H9 (cell line): Measurements from ENCODE around the gene BCL7B. TPM values are rescaled to one million over a fixed set of nuclear protein-coding genes. Genes with fewer than 3 reads are reported as not detected.

Source experiments
- DNase-seq: peaks from one replicate; pipeline ENCODE4 v3.0.0-alpha.2; 2017
- H2AFZ ChIP-seq: one replicate; pipeline ENCODE4 v1.6.1; 2013; ENCODE audit warnings: mild to moderate bottlenecking, low read length, control low read depth, moderate library complexity
- H2AK5ac ChIP-seq: 2 replicates; pipeline ENCODE4 v1.6.1; 2013; ENCODE audit warnings: low read length, control low read depth, mixed read lengths; ENCODE audit not compliant: insufficient read length
- H2BK120ac ChIP-seq: one replicate; pipeline ENCODE4 v1.6.1; 2013; ENCODE audit warnings: low read depth, mild to moderate bottlenecking, low read length, control low read depth, inconsistent platforms; ENCODE audit not compliant: poor library complexity, severe bottlenecking
- H2BK12ac ChIP-seq: 2 replicates; pipeline ENCODE4 v1.6.1; 2013; ENCODE audit warnings: low read length, control low read depth, mixed read lengths, low read depth; ENCODE audit not compliant: insufficient read length
- H2BK15ac ChIP-seq: 2 replicates; pipeline ENCODE4 v1.6.1; 2013; ENCODE audit warnings: low read depth, low read length, control low read depth
- H2BK20ac ChIP-seq: one replicate; pipeline ENCODE4 v1.6.1; 2013; ENCODE audit warnings: low read depth, mild to moderate bottlenecking, low read length, control low read depth, inconsistent platforms; ENCODE audit not compliant: poor library complexity, severe bottlenecking
- H2BK5ac ChIP-seq: 2 replicates; pipeline ENCODE4 v1.6.1; 2013; ENCODE audit warnings: low read length, control low read depth, mixed read lengths; ENCODE audit not compliant: insufficient read length
- H3K14ac ChIP-seq: 2 replicates; pipeline ENCODE4 v1.6.1; 2013; ENCODE audit warnings: low read length, control low read depth; ENCODE audit not compliant: insufficient read depth
- H3K18ac ChIP-seq: 2 replicates; pipeline ENCODE4 v1.6.1; 2013; ENCODE audit warnings: low read depth, mild to moderate bottlenecking, mixed read lengths, low read length, control low read depth; ENCODE audit not compliant: insufficient read length
- H3K23ac ChIP-seq: 2 replicates; pipeline ENCODE4 v1.6.1; 2013; ENCODE audit warnings: low read length, control low read depth, mixed read lengths, low read depth; ENCODE audit not compliant: insufficient read length
- H3K23me2 ChIP-seq: 2 replicates; pipeline ENCODE4 v1.6.1; 2013; ENCODE audit warnings: low read depth, mild to moderate bottlenecking, mixed read lengths, low read length, control low read depth; ENCODE audit not compliant: insufficient read length, poor library complexity, severe bottlenecking
- H3K27ac ChIP-seq: 2 replicates; pipeline ENCODE4 v1.5.1; 2013; ENCODE audit warnings: low read length, control low read depth, mixed read lengths, low read depth; ENCODE audit not compliant: insufficient read length
- H3K27me3 ChIP-seq: 2 replicates; pipeline ENCODE4 v1.6.1; 2013; ENCODE audit warnings: low read length, control low read depth, inconsistent platforms; ENCODE audit not compliant: insufficient read depth
- H3K4ac ChIP-seq: 2 replicates; pipeline ENCODE4 v1.6.1; 2013; ENCODE audit warnings: low read depth, mild to moderate bottlenecking, control low read depth, inconsistent platforms, low read length, moderate library complexity
- H3K4me1 ChIP-seq: 2 replicates; pipeline ENCODE4 v1.6.1; 2013; ENCODE audit warnings: low read length, control low read depth, inconsistent platforms; ENCODE audit not compliant: insufficient read depth
- H3K4me2 ChIP-seq: 2 replicates; pipeline ENCODE4 v1.6.1; 2013; ENCODE audit warnings: low read length, control low read depth, mixed read lengths; ENCODE audit not compliant: insufficient read length, insufficient read depth
- H3K56ac ChIP-seq: 2 replicates; pipeline ENCODE4 v1.6.1; 2013; ENCODE audit warnings: low read depth, mild to moderate bottlenecking, mixed read lengths, low read length, control low read depth; ENCODE audit not compliant: insufficient read length
- H3K79me1 ChIP-seq: 2 replicates; pipeline ENCODE4 v1.6.1; 2013; ENCODE audit warnings: low read depth, mild to moderate bottlenecking, moderate library complexity, low read length, control low read depth, inconsistent platforms; ENCODE audit not compliant: insufficient read depth, poor library complexity, severe bottlenecking
- H3K79me2 ChIP-seq: 2 replicates; pipeline ENCODE4 v1.6.1; 2013; ENCODE audit warnings: low read length, control low read depth, inconsistent platforms; ENCODE audit not compliant: insufficient read depth
- H3K9ac ChIP-seq: 2 replicates; pipeline ENCODE4 v1.6.1; 2013; ENCODE audit warnings: low read length, control low read depth, mixed read lengths; ENCODE audit not compliant: insufficient read length; ENCODE audit errors: extremely low read depth
- H3K9me3 ChIP-seq: one replicate; pipeline ENCODE4 v1.6.1; 2013; ENCODE audit warnings: low read depth, low read length, inconsistent platforms; ENCODE audit not compliant: control insufficient read depth
- H3T11ph ChIP-seq: one replicate; pipeline ENCODE4 v1.6.1; 2013; ENCODE audit warnings: mild to moderate bottlenecking, low read length, control low read depth, inconsistent platforms
- H4K20me1 ChIP-seq: one replicate; pipeline ENCODE4 v1.6.1; 2013; ENCODE audit not compliant: control insufficient read depth, insufficient read length, insufficient read depth
- H4K5ac ChIP-seq: 2 replicates; pipeline ENCODE4 v1.6.1; 2013; ENCODE audit warnings: low read depth, mild to moderate bottlenecking, mixed read lengths, low read length, control low read depth; ENCODE audit not compliant: insufficient read length
- H4K8ac ChIP-seq: replicated peaks from 2 replicates; pipeline ENCODE4 v1.6.1; 2013; ENCODE audit warnings: low read length, control low read depth, mixed read lengths, low read depth; ENCODE audit not compliant: insufficient read length
- H4K91ac ChIP-seq: 2 replicates; pipeline ENCODE4 v1.6.1; 2013; ENCODE audit warnings: low read depth, mild to moderate bottlenecking, moderate library complexity, mixed read lengths, low read length, control low read depth; ENCODE audit not compliant: insufficient read length
- H3K27ac Mint-ChIP-seq, 3 experiments: 2 replicates in 2 of 3; 3 replicates in 1 of 3; pipeline ENCODE4 v1.8.0; 2020 to 2021; ENCODE audit warnings: mixed read lengths in 3 of 3, mild to moderate bottlenecking in 1 of 3, moderate library complexity in 1 of 3
- H3K27me3 Mint-ChIP-seq: 2 replicates; pipeline ENCODE4 v1.8.0; 2021; ENCODE audit warnings: low read depth, mild to moderate bottlenecking, moderate library complexity, mixed read lengths
- H3K36me3 Mint-ChIP-seq, 3 experiments: 2 replicates in 2 of 3; 3 replicates in 1 of 3; pipeline ENCODE4 v1.8.0; 2020 to 2021; ENCODE audit warnings: low read depth in 3 of 3, mixed read lengths in 3 of 3; ENCODE audit not compliant: insufficient read depth in 1 of 3
- H3K4me1 Mint-ChIP-seq, 2 experiments: 2 replicates each; pipeline ENCODE4 v1.8.0; 2020; ENCODE audit warnings: mixed read lengths in 2 of 2
- H3K4me3 Mint-ChIP-seq, 2 experiments: 2 replicates in 1 of 2; 3 replicates in 1 of 2; pipeline ENCODE4 v1.8.0; 2020 to 2021; ENCODE audit warnings: mild to moderate bottlenecking in 2 of 2, mixed read lengths in 2 of 2, moderate library complexity in 1 of 2
- H3K9me3 Mint-ChIP-seq, 2 experiments: 2 replicates in 1 of 2; 3 replicates in 1 of 2; pipeline ENCODE4 v1.8.0; 2020; ENCODE audit warnings: mild to moderate bottlenecking in 2 of 2, mixed read lengths in 2 of 2, moderate library complexity in 1 of 2
- WGBS: extraction: QIAGEN DNeasy Blood & Tissue Kit; methylation state at CpG from one replicate; pipeline ENCODE4 v1.1.7; 2013; ENCODE audit warnings: missing lambda C conversion rate, low lambda C conversion rate, mixed read lengths; ENCODE audit not compliant: insufficient read length; ENCODE audit errors: extremely low coverage; 5-methylcytosine and 5-hydroxymethylcytosine counted together
- total RNA-seq: library from RNA; stranded (reverse); gene quantifications from 2 replicates; pipeline ENCODE4 v1.2.1, GENCODE V29; 2021
- TF ChIP-seq, protein P1 (sequence below): fragments of 200-600 bp; sonication (generic); conservative IDR thresholded peaks from 3 replicates; pipeline ENCODE4 v1.8.0; 2021; ENCODE audit warnings: antibody characterized with exemption, mild to moderate bottlenecking

The BCL7B gene
- total RNA-seq, 1 experiment from 2014 or later, result 48.9 TPM

DNA sequence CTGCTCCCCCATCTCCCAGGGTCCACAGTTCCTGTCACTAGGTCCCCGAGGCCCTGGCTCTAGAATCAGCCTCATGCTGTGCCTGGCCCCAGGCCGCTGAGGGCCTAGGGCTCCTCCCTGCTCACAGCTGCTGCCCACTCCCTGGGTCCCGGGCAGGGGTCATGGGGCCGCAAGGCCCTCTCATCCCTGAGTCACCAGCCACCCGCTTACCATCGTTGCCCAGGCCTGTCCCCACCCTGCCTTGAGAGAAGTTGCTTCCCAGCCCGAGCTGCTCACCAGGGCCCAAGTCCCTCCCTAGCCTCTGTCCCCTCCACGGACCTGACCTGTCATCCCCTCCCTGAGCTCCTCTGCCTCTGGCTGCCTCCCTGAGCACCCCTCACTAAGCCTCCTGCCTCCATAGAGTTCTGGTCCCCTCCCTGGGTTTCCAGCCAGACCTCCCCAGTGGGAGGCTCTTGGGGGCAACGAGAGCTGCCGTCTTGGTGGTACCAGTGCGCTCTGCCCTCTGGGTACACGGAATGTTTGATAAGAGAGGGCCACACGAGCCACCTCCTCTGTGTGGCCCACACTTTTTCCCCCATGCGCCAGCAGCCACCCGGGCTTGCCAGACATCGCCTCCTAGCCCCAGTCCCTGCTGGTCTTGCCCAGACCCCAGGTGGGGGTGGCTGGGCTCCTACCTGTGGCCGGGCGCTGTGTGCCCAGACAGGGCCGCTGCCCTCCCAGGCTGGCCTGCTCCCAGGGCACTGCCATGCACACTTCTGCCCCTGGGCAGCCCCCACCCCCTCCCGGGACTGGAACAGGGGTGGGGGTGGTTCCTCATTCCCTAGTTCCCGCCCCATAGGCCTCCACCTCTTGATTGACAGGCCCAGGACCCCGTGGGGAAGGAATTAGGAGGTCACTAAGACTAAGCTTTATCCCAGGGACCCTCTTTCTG, 45.5 kb upstream of the BCL7B start:
- Histone ChIP-seq H2AK5ac (no peak overlapping the region), H3K18ac (no peak overlapping the region), H2BK120ac (no peak overlapping the region), H3K23me2 (no peaks in the 10 kb centered on the region), H2BK5ac (no peak overlapping the region), H2AFZ (no peak overlapping the region), H3T11ph (no peak overlapping the region), H2BK15ac (no peak overlapping the region), H3K56ac (no peak overlapping the region), H3K14ac (no peak overlapping the region), H3K79me1 (no peaks in the 10 kb centered on the region), H3K4ac (no peak overlapping the region), H3K23ac (no peak overlapping the region), H3K27me3 (no peaks in the 10 kb centered on the region; the same call in 1 of the 2 replicates), H3K79me2 (no peaks in the 10 kb centered on the region), H4K8ac (no peak overlapping the region), H4K5ac (no peak overlapping the region), H3K9me3 (no peaks in the 10 kb centered on the region), H3K9ac (no peak overlapping the region), H2BK20ac (no peak overlapping the region), H4K20me1 (peaks cover 3% of the 10 kb centered on the region), H3K4me1 (no peaks in the 10 kb centered on the region; the same call in 1 of the 2 replicates), H2BK12ac (no peak overlapping the region), H3K4me2 (no peak overlapping the region), H3K27ac (no peak overlapping the region), H4K91ac (no peak overlapping the region)
- DNase-seq, result no peak
- no peaks in the 10 kb centered on the region; a peak in 2 of 7 replicates for H3K36me3 Mint-ChIP-seq
- no peak overlapping the region for H3K4me3 Mint-ChIP-seq
- TF ChIP-seq, protein P1, sequence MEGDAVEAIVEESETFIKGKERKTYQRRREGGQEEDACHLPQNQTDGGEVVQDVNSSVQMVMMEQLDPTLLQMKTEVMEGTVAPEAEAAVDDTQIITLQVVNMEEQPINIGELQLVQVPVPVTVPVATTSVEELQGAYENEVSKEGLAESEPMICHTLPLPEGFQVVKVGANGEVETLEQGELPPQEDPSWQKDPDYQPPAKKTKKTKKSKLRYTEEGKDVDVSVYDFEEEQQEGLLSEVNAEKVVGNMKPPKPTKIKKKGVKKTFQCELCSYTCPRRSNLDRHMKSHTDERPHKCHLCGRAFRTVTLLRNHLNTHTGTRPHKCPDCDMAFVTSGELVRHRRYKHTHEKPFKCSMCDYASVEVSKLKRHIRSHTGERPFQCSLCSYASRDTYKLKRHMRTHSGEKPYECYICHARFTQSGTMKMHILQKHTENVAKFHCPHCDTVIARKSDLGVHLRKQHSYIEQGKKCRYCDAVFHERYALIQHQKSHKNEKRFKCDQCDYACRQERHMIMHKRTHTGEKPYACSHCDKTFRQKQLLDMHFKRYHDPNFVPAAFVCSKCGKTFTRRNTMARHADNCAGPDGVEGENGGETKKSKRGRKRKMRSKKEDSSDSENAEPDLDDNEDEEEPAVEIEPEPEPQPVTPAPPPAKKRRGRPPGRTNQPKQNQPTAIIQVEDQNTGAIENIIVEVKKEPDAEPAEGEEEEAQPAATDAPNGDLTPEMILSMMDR, result no peak
- peak overlapping the region in 1 of 3 experiments; percentile 27; a peak in 2 of 7 replicates for H3K27ac Mint-ChIP-seq
- H3K9me3 Mint-ChIP-seq, result no peaks in the 10 kb centered on the region
- WGBS, result no CpG with 5 or more reads among the region's 22 CpGs
- H3K27me3 Mint-ChIP-seq, result peaks cover 48% of the 10 kb centered on the region
- H3K4me1 Mint-ChIP-seq, result peaks cover 4 to 23% of the 10 kb centered on the region in 2 experiments; a peak in 3 of 4 replicates
